ENCODE data around the gene DST.

GRCh38 chr6:56657354-56657753, 14.7 kb upstream of the DST start:
- TF ChIP-seq CTCF (IDR thresholded peaks at IDR 0.05; ENCODE audit: low read depth, low read length, poor library complexity, severe bottlenecking) (no peak), EZH2phosphoT487 (IDR thresholded peaks at IDR 0.05; ENCODE audit: borderline replicate concordance, low read length) (no peak)

All from DOHH2 (cell line).